Measurements from ENCODE around the gene RGS11.
"Not testable (repeated sequence)": the region's sequence is repeated elsewhere in the genome, so short reads cannot be mapped to it uniquely, and the experiment has no call there.

RGS11 gene

DNA sequence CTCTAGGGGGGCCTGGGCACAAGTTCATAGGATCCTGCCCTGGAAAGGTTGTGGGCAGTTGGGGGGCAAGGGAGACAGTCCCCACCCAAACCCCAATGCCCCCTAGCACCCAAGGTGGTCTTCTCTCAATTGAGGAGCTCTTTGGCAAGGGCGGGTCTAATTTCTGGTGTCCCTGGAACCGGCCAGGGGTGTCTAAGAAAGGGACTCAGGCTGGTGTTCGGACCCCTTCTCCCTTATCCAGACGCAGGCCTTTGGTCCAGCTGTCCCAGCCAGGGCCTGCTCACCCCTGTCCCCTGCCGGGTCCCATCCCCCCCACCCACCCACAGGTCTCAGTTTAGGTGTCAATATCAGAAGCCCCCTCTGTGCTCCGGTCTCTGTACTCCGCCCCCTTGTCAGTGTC lies 3.8 kb upstream of the RGS11 start:
- no peak for DNase-seq

DNA sequence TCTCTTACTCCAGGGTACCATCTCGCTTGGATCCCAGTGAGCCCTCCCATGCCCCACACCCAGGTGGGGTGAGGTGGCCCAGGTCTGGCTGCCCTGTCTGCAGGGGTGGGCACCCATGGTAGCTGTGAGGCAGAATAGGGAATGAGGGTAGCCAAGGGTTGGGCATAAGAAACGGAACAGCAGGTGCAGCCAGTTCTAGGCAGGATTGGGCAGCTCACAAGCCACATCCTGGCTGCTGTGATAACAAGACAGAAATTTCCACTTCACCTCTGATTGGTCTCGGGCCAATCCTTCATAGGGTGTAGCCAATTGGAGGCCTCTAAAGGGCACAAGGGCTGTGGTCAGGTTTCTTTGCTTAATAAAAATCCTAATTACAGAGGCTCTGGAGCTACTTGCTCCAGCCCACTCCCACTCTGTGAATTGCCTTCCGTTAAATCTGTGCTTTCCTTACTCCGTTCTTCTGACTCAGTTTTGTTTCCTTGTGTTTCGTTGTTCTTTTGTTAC lies 3.2 kb upstream of the RGS11 start:
- no peak for DNase-seq

DNA sequence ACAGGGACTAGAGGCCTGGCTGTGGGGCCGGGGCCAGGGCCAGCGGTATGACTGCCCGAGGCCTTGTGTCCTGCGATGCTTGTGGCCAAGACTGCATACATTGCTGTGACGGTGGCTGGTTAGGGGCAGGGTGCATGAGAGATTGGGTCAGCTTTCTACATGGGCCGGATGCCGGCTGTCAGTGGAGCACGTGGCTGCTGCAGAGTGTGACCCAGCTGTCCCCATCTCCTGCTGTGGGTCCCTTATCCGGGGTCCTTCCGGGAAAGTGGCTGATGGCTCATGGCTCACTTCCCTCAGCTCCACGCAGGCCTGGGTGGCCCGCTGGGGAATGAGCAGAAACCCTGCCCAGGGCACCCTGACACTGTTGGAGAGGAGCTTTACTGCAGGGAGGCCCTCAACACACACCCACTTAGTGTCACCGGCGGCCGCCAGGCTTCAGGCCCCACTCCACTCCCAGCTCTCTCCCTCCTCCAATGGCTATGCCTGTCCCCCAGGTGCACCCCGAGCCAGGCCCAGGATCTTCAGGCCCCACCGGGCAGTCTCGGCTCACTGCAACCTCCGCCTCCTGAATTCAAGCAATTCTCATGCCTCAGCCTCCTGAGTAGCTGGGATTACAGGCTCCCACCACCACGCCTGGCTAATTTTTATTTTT lies 808 bp upstream of the RGS11 start:
- no peak for DNase-seq

DNA sequence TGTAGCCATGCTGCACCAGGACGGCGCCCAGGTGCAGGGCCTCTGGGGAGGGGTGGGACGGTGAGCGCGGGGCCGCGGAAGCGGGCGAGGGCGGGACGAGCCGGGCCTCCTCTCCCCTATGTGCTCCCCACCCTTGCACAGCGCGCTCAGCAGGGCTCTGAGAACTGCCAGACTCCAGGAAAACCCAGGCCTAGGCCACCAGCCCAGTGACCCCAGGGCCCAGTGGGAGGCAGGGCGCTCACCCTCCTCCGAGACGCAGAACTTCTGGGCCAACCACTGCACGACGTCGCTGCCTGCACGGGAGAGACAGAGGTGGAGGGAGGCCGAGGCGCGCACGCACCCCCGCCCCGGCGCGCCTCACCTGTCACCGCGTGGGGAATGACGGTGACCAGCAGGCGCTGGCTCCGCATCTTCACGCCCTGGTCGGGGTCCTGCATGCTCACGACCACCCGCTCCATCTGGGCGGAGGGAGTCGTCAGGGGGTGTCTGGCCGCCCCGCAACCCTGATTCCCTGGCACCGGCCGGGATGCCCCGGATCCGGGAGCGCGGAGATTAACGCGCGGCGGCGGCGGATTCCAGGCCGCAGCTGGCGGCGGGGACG lies 603 bp downstream of the RGS11 start:
- no peak for DNase-seq

DNA sequence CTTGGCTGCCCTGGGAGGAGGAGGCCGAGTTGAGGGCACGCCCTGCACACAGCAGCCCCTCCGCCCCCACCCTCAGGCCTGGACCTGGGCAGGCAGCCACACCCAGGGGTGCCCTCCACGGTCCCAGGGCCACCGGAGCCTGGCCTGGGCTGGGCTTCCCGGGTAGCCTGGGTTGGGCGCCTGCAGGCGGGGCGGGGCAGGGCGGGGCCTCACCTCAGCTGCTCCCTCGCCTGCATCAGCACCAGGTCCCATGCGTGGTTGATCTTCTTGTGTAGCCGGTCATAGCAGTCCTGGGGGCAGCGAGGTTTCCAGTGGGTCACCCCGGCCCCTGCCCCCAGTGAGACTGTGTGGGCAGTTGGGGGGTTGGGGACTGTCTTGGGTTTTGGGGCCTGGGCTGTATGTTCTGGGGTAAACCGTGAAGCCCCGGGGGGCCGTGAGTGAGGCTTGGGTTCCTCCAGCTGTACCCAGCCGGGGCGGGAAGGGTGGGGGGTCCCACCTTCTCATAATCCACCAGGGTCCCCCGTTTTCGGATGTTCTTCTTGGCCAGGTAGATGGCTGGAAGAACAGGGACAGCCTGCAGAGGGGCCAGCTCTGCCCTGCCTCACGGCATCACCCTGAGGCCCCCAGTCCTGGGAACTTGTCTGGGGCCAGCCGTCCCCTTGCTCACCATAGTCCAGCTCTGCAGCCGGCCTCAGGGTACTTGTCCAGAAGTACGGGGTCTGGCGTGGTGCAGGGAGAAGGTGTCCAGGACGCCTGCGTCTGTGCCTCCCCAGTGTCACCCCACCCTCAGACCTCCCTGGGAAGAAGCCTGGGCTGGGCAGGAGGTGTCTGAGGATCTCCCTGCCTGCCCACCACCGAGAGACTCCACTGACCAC lies 2.0 kb downstream of the RGS11 start:
- no peak for DNase-seq

DNA sequence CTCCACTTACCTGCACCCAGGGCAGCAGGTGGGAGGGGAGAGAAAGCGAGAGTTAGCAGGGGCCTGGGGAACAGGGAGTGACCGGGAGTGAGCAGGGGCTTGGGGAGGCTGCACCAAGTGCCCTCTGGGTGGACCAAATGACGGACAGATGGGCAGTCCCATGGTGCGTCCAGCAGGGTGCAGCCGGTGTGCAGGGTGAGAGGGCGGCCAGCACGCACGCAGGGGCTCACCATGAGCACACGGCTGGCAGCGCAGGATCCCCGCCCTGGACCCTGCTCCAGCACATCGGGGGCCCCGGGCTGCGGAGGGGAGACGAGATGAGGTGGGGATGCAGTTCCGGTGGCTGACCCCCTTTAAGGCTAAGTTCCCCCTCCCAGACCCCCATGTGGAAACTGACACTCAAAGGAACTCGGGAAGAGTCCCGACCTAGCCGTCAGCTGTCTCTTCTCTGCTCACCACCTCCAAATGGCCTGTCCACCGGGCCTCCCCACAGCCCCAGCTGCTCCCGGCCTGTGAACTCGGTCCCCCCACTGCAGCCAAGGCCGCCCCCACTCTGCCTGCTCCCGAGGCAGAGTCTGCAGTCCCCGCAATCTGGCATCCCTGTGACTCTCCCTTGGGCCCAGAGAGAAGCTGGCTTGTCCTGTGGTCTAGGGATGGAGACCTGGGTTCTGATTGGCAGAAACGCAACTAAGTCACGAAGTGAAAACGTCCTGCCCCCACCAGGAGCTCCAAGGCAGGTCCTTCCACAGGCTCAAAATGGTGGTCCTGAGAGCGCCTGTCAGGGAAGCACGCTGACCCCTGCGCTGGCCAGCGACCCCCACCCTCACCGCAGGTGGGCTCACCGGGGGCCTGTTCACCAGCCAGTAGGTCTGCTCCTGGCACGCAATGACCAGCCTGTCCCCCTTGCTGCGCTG lies 2.9 kb downstream of the RGS11 start:
- no peak for DNase-seq

DNA sequence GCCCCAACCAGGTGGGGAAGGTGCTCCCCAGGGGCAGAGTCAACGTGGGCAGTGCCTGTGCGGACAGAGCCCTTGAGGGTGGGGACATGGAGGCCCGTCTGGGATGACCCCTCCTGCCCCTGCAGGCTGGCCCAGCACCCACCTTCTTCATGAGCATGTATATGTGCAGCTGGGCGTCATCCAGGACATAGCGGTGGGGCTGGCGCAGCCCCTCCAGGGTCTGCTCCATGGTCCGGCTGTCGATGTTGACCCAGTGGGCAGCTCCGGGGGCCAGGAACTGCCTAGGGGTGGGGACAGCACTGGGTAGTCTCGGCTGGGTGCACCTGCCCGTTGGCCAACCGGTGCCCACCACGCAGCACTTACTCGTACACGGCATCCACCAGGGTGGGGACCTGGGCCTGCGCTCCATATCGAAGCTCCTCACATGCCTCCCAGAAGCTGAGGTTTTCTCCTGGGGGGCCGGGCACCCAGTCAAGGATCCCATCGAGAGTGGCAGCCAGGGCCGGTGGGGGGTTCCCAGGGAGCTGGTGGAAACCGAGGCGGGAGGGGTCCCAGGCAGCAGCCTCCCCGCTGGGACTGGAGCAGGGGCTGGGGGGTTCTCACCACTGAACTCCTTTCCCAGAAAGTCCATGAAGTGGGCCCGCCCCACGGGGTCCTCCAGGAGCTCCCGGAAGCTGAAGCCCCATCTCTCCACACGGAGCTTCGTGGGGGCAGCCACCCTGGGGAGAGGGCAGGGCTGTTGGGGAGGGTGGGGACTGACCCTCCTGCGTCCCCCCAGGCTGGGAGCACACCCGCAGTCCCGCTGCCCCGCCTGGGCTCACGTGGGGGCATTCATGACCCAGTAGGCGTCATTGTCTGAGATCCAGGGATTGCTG lies 5.1 kb downstream of the RGS11 start:
- no peak for DNase-seq

DNA sequence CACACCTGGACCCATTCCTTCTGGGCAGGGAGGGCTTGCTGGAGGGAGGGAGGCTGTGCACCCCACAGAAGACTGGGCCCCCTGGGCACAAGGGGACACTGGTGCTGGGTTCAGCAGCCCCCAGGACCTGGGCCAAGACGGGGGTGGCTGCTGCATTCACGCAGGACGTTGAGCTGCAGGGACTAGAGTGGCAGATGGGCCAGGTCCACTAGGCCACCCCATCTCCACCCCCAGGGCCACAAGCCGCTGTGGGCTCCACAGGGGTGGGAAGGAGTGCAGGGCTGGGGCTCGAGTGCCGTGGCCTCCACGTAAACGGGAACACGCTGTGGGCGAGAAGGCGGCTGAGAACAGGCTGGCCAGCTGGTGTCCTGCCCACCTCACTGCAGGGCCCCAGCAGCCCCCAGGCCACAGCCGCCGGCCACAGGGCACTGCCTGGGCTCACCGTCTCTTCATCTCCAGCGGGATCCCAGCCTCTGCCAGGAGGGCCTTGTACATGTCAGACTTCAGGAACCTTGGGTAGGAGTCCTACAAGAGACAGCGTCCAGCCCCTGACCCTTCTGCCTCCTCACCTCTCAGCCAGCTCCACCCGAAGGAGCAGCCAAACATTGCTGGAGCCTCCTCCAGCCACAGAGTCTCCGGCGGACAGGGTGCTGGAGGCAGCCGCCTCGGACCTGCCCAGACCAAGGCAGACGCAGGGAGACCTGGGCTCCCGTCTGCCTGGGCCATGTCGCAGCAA lies 6.5 kb downstream of the RGS11 start:
- no peak for DNase-seq

DNA sequence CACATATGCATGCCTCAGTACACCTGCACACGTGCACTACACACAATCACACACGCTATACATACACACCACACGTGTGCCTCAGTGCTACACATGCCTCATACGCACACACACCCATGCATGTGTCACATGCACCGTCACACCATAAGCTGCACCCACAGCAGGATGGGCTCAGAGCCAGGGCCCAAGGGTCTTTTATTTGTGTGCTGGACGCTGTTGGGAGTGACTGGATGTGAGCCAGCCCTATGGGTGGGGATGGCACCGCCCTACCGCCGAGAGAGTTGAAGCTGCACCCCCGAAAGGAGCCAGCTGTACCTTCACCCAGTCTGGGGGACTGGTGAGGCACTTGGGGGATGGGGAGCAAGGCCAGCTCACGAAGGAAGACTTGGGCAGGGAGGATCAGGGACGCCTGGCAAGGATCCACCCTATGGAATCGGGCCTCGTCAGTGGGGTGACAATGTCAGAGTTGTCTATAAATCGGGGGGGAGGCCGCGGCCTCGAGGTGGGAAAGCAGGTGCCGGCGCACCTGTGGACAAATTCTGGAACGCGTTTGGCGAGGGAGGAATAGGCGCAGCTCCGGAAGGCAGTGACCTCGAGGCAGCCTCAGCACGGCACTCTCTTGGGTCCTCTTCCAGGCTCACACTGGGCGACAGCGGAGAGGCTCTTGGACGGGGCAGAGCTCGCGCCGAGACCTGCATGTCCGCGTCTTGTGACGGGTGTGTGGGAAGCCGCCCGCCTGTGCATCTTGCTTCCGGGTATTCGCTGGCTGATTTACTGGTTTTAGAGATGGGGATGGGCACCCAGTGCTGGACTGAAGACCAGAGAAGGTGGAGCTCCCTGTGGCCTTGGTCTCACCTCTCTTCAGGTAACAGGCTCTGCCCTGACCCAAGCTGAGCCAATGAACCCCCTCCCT lies 7.3 kb downstream of the RGS11 start:
- no peak for DNase-seq

DNA sequence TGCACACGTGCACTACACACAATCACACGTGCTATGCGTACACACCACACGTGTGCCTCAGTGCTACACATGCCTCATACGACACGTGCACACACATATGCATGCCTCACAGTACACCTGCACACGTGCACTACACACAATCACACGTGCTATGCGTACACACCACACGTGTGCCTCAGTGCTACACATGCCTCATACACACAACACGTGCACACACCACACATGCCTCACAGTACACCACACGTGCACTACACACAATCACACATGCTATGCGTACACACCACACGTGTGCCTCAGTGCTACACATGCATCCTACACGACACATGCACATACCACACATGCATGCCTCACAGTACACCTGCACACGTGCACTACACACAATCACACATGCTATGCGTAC lies 8.2 kb downstream of the RGS11 start:
- DNase-seq, result not testable (repeated sequence)

DNA sequence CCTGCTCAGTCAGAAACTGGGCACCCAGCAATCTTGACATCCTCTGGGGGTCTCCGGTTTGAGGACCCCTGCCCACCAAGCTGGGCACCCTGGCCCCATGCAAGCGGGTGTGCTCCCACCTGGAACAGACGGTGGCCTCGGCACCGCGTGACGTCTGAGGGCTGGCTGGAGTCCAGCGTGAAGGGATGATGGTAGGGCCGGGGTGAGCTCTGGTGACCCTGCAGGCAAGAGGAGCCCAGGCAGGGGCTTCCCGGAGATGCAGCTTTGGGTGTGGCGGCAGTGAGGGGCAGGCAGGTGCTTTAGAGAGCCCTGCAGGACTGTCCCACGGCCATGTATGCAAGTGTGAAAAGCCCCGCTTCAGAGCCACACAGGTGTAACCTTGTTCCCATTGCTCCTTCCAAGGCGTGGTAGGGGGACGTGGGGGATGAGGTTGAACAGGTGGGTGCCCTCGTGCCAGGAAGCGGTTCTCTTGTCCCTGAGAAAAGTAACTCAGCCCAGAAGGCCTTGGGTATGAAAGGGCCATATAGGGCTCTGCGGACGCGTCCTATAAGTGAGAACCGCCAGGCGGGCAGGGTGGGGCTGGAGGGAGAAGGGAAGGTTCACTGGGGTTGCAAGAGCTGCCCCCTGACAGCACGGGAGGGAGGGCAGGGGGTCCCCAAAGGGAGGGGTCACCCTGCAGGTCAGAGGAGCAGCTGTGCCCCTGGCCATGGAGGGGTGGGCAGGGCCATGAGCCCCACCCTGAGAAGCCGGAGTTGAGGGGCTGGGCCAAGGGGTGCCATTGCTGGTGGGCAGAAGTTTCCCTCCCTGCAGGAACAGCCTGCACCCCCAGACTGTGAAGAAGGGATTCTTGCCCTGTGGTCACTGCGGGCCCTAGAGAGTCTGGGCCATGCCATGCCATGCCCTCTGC lies 9.2 kb downstream of the RGS11 start:
- no peak for DNase-seq

DNA sequence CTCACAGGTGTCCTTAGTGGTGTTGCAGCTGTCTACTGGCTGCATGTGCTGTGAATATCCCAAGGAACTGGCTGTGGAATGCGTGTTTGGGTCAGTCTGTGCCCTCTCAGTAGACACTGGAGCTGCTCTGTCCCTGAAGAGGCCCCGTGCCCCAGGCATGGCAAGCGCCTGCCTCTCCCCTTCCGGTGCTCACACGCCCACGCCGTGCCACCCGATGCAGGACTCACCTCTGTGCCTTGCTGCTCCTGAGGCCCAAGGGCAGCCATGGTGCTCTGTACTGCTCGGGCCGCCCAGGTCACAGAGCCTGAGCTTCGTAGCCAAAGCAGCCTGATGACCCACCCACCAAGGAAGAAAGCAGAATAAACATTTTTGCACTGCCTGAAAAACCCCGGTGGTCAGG lies 10.0 kb downstream of the RGS11 start:
- DNase-seq, result no peak

DNA sequence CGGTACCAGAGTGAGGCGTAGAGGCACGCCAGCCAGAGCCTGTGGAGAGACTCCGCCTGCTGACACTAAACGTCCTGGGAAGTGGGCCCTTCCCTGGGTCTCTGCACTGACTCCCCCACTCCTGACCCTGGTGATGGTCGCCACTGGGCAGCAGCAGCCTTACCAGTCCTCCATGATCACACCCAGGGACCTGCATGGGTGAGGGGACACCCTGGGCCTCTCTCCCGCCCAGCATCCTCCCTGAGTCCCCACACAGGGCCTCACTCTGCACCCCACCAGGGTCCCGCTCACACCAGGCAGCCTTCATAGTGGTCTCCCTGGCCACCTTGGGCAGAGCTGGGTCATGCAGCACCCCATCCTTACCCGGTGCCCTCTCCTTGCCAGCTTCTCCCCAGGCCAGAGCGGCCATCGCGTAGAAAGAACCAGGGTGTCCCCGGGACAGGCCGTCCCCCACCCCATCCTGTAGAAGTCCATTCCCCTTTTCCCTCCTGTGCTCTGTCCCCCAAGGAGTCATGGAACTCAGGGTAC lies 10.7 kb downstream of the RGS11 start:
- no peak for DNase-seq

DNA sequence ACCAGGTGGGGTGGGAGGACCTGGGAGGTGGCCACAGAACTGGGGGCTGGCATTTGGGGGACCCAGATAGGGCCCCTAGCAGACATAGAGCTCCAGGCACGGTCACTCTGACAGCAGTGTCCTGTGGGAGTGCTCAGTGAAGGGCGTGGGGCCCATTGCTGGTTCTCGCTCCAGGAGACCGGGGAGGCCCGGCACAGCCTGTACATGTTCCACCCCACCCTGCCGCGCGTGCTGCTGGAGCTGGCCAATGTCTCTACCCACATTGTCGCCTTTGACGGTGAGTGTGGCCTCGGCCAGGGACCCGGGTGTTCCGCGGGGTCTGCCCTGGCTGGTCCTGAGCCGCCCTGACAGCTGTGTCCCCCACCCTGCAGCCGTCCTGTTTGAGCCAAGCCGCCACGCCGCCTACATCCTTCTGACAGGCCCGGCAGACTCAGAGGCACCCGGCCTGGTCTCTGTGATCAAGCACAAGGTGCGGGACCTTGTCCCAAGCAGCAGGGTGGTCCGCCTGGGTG lies 11.2 kb downstream of the RGS11 start:
- no peak for DNase-seq

DNA sequence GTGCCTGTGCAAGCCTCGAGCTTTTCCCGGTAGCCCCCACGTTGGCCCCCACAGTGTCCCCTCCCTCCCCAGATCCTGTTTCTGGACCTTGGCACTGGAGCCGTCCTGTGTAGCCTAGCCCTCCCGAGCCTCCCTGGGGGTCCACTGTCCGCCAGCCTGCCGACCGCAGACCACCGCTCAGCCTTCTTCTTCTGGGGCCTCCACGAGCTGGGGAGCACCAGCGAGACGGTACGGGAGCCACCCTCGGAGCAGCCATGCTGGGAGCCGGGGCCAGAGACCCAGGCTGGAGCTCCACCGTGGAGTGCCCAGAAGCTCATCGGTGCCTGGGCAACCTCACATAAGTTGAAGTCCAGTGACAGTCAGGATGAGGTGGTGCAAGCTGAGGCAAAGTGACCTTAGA lies 11.8 kb downstream of the RGS11 start:
- no peak for DNase-seq

DNA sequence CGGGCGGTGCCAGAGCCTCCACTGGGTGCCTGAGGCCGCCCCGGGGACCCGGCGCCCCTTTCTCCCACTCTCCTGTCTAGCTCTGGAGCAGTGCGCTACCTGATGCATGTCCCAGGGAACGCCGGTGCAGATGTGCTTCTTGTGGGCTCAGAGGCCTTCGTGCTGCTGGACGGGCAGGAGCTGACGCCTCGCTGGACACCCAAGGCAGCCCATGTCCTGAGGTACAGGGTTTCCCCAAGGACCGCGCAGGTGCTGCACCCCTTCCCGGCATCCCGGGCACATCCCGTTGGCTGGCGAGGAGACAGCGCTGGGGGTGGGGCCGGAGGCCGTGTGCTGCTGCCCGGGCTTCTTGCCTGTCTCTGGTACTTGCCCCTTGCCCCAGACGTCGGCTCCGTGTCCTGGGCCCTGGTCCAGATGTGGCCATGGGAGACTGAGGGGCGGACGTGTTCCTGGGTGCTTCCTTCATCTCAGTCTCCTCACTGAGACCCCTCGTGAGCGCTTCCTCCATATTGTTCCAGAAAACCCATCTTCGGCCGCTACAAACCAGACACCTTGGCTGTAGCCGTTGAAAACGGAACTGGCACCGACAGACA lies 12.5 kb downstream of the RGS11 start:
- DNase-seq, result no peak

DNA sequence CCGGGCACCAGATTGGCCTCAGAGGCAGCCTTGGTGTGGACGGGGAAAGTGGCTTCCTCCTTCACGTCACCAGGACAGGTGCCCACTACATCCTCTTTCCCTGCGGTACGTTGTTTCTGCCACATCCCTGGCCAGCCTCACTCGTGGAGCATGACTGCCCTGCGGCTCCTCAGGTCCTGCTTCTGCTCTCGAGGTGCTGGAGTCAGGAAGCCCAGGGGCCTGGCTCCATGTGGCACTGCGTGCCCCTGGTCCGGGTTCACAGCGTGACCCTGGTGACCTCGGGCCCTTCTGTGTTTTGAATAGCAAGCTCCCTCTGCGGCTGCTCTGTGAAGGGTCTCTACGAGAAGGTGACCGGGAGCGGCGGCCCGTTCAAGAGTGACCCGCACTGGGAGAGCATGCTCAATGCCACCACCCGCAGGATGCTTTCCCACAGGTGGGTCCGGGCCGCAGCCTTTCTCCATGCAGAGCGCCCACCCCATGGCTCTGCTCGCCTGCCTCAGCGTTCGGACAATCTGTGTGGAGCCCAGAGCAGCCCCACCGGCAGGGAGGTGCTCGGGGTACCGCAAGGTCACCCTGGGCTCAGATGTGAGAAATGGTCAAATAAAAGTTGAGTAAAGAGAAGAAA lies 13.5 kb downstream of the RGS11 start:
- DNase-seq, result no peak
